ENCODE measurements around the gene INSR. TPM values are rescaled to one million over a fixed set of nuclear protein-coding genes. Genes with fewer than 3 reads are reported as not detected.

The INSR gene
- total RNA-seq, 1 donor from 2014 or later: 14.1 TPM

- peaks cover 28% of the 10 kb centered on the region for H3K36me3 Mint-ChIP-seq (ENCODE audit: low read depth)
- H3K27me3 Mint-ChIP-seq (ENCODE audit: low read depth): no peaks in the 10 kb centered on the region
- no peaks in the 10 kb centered on the region for H3K9me3 Mint-ChIP-seq
- H3K4me1 Mint-ChIP-seq: no peaks in the 10 kb centered on the region
- no peak for TF ChIP-seq CTCF (conservative IDR thresholded peaks at IDR 0.05)
- DNase-seq (ENCODE audit: low read depth, low spot score): no peak
- H3K27ac Mint-ChIP-seq (ENCODE audit: unreplicated experiment): no peak overlapping the region
- no peak overlapping the region for H3K4me3 Mint-ChIP-seq
These were observed 155.1 kb downstream of the INSR start for GRCh38 chr19:7139095-7139494.

- Mint-ChIP-seq H3K36me3 (ENCODE audit: low read depth) (peaks cover 28% of the 10 kb centered on the region), H3K27ac (ENCODE audit: unreplicated experiment) (no peak overlapping the region), H3K4me1 (no peaks in the 10 kb centered on the region), H3K27me3 (ENCODE audit: low read depth) (no peaks in the 10 kb centered on the region), H3K4me3 (no peak overlapping the region), H3K9me3 (no peaks in the 10 kb centered on the region)
- DNase-seq (ENCODE audit: low read depth, low spot score): no peak
- no peak for TF ChIP-seq CTCF (conservative IDR thresholded peaks at IDR 0.05)
These were observed 155.8 kb downstream of the INSR start for GRCh38 chr19:7138402-7138801.

- Mint-ChIP-seq H3K36me3 (ENCODE audit: low read depth) (peaks cover 23% of the 10 kb centered on the region), H3K9me3 (no peaks in the 10 kb centered on the region), H3K4me1 (no peaks in the 10 kb centered on the region), H3K4me3 (no peak overlapping the region), H3K27me3 (ENCODE audit: low read depth) (no peaks in the 10 kb centered on the region), H3K27ac (ENCODE audit: unreplicated experiment) (no peak overlapping the region)
- TF ChIP-seq CTCF (conservative IDR thresholded peaks at IDR 0.05): no peak
- no peak for DNase-seq (ENCODE audit: low read depth, low spot score)
These were observed 157.1 kb downstream of the INSR start for GRCh38 chr19:7137120-7137519.

GRCh38 chr19:7132054-7132453, 162.2 kb downstream of the INSR start:
- no peak overlapping the region for H3K4me3 Mint-ChIP-seq
- no peaks in the 10 kb centered on the region for H3K4me1 Mint-ChIP-seq
- H3K36me3 Mint-ChIP-seq (ENCODE audit: low read depth): peaks cover 13% of the 10 kb centered on the region
- no peak for TF ChIP-seq CTCF (conservative IDR thresholded peaks at IDR 0.05)
- no peaks in the 10 kb centered on the region for H3K9me3 Mint-ChIP-seq
- DNase-seq (ENCODE audit: low read depth, low spot score): no peak
- no peaks in the 10 kb centered on the region for H3K27me3 Mint-ChIP-seq (ENCODE audit: low read depth)
- H3K27ac Mint-ChIP-seq (ENCODE audit: unreplicated experiment): no peak overlapping the region

GRCh38 chr19:7130043-7130442, 164.2 kb downstream of the INSR start:
- no peak for TF ChIP-seq CTCF (conservative IDR thresholded peaks at IDR 0.05)
- H3K36me3 Mint-ChIP-seq (ENCODE audit: low read depth): peaks cover 21% of the 10 kb centered on the region
- no peak overlapping the region for H3K4me3 Mint-ChIP-seq
- no peak overlapping the region for H3K27ac Mint-ChIP-seq (ENCODE audit: unreplicated experiment)
- no peaks in the 10 kb centered on the region for H3K27me3 Mint-ChIP-seq (ENCODE audit: low read depth)
- DNase-seq (ENCODE audit: low read depth, low spot score): no peak
- H3K9me3 Mint-ChIP-seq: peaks cover 3% of the 10 kb centered on the region
- no peaks in the 10 kb centered on the region for H3K4me1 Mint-ChIP-seq

GRCh38 chr19:7126132-7126531, 168.1 kb downstream of the INSR start:
- TF ChIP-seq CTCF (conservative IDR thresholded peaks at IDR 0.05): no peak
- no peak for DNase-seq (ENCODE audit: low read depth, low spot score)
- Mint-ChIP-seq H3K36me3 (ENCODE audit: low read depth) (peaks cover 27% of the 10 kb centered on the region), H3K4me3 (no peak overlapping the region), H3K27ac (ENCODE audit: unreplicated experiment) (no peak overlapping the region), H3K9me3 (peaks cover 7% of the 10 kb centered on the region), H3K4me1 (no peaks in the 10 kb centered on the region), H3K27me3 (ENCODE audit: low read depth) (no peaks in the 10 kb centered on the region)
